Thymus (tissue), 11 donors: Measurements from ENCODE around the gene CLCN6. TPM values are rescaled to one million over a fixed set of nuclear protein-coding genes. Genes with fewer than 3 reads are reported as not detected.
A peak's percentile ranks its signal among the peaks of the same experiment; 100 is the strongest.
"Not testable (repeated sequence)": the region's sequence is repeated elsewhere in the genome, so short reads cannot be mapped to it uniquely, and the experiment has no call there.

ENCODE experiments used
- DNase-seq, 9 donors: peaks; one replicate each; pipeline ENCODE4 v3.0.0-alpha.2; 2013; ENCODE audit warnings: low spot score in 9 of 9, low read depth in 6 of 9, missing footprints in 1 of 9
- H3K27ac ChIP-seq, 2 donors: one replicate each; pipeline ENCODE4 v1.5.1; 2013; ENCODE audit warnings: control low read depth in 1 of 2, low read depth in 1 of 2, low read length in 1 of 2, mild to moderate bottlenecking in 1 of 2, moderate library complexity in 1 of 2
- H3K27me3 ChIP-seq, 2 donors: one replicate each; pipeline ENCODE4 v1.5.1; 2013; ENCODE audit warnings: low read length in 1 of 2; ENCODE audit not compliant: control insufficient read depth in 2 of 2, insufficient read depth in 1 of 2
- H3K36me3 ChIP-seq, 2 donors: one replicate each; pipeline ENCODE4 v1.5.1; 2013; ENCODE audit warnings: low read length in 1 of 2, mild to moderate bottlenecking in 1 of 2, moderate library complexity in 1 of 2; ENCODE audit not compliant: control insufficient read depth in 2 of 2, insufficient read depth in 2 of 2
- H3K4me1 ChIP-seq, 2 donors: one replicate each; pipeline ENCODE4 v1.5.1; 2013; ENCODE audit warnings: low read length in 2 of 2; ENCODE audit not compliant: control insufficient read depth in 2 of 2, insufficient read depth in 2 of 2
- H3K4me3 ChIP-seq, 2 donors: one replicate each; pipeline ENCODE4 v1.5.1; 2013; ENCODE audit warnings: low read length in 2 of 2, control low read depth in 1 of 2, mild to moderate bottlenecking in 1 of 2
- H3K9me3 ChIP-seq, 2 donors: one replicate each; pipeline ENCODE4 v1.5.1; 2013; ENCODE audit warnings: low read length in 1 of 2, mild to moderate bottlenecking in 1 of 2; ENCODE audit not compliant: control insufficient read depth in 2 of 2, insufficient read depth in 1 of 2
- WGBS: extraction: QIAGEN DNeasy Blood & Tissue Kit; methylation state at CpG from one replicate; pipeline ENCODE4 v1.1.7; 2013; 5-methylcytosine and 5-hydroxymethylcytosine counted together
- polyA plus RNA-seq: library from polyadenylated mRNA; stranded (reverse); fragments of 200-250 nt; gene quantifications from one replicate; pipeline ENCODE4 v1.2.3, GENCODE V29; 2013
- total RNA-seq: library from RNA; stranded (reverse); fragments of 120-200 nt; gene quantifications from one replicate; pipeline ENCODE4 v1.2.4, GENCODE V29; 2013
- donor health status: healthy.

CLCN6 gene
- total and polyA plus RNA-seq, 2 donors, result 2.6 to 9.2 TPM

DNA sequence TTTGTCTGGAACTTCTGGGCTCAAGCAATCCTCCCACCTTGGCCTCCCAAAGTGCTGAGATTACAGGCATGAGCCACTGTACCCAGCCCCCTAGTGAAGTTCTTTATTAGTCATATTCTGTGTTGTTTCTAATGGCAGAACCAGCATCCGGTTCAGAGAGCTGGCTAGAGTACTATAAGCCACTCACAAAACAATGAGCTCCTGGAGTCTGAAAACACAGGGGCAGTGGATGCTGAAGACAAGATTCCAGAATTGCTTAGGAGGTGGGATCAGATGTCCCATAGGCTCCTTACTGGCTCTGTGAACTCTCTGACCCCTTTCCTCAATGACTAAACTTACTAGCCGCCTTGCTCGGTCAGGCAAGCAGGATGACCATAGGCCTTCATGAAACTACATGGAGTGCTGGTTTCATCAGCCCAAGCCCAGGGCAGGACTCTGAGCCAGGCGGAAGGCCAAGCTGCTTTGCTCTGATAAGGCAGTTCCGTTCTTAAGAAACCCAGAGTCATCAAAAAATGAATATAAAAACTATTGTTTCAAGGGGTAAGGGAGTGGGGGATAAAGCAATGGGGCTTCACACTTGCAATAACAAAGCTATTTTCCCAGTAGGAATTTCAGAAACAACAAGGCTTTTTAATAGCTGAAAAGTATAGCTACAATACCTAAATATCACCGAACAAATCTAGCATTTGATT, 8.3 kb upstream of the CLCN6 start:
- Histone ChIP-seq H3K27ac (no peak overlapping the region), H3K36me3 (peaks cover 45 to 59% of the 10 kb centered on the region in 2 donors), H3K27me3 (no peaks in the 10 kb centered on the region), H3K4me3 (no peak overlapping the region), H3K4me1 (peaks cover 0 to 3% of the 10 kb centered on the region in 2 donors), H3K9me3 (no peaks in the 10 kb centered on the region)
- DNase-seq, result no peak
- 97% methylated on average over 6 of the region's 6 CpGs for WGBS

DNA sequence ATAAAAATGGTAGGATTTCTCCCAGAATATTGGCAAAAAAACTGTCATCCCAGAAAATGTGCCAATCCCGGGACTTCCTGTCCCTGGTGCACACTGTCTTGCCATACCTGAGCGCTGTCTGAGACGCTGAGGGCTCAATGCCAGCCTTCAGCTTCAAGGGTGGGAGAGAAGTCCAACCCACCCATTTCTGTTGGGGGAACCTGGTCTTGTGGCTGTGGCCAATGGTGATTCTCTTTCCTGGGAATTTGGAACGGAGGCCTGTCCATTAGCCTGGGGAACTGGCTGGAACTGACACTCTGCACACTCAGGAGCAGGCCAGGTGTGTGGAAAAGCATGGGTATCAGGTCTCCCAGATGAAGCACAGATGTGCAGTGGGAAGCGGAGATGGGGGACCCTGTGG, 6.9 kb upstream of the CLCN6 start:
- no peaks in the 10 kb centered on the region for H3K9me3 ChIP-seq
- no peak overlapping the region for H3K27ac ChIP-seq
- H3K4me3 ChIP-seq, result no peak overlapping the region
- peaks cover 11 to 17% of the 10 kb centered on the region in 2 donors for H3K4me1 ChIP-seq
- WGBS, result over 99% methylated on average over 5 of the region's 5 CpGs
- H3K27me3 ChIP-seq, result no peaks in the 10 kb centered on the region
- H3K36me3 ChIP-seq, result peaks cover 42 to 52% of the 10 kb centered on the region in 2 donors
- DNase-seq, result no peak

DNA sequence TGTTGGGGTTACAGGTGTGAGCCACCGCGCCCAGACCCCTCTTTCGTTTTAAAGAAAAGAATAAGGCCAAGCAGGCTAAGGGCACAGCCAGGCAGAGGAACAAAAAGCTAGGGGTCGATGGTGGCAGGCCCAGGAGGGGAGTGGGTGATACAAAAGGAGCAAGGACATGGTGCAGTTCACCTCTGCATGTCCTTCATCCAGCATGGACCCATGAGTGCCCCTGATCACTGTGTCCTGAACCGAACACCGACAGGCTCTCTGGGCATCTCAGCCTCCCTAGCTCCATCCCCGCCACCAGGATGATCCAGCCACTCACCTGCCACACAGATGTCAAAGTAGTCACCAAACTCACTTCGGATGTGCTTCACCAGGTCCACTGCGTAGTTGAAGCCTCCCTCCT, 6.1 kb upstream of the CLCN6 start:
- WGBS, result 97% methylated on average over 9 of the region's 9 CpGs
- Histone ChIP-seq H3K4me1 (peaks cover 18 to 25% of the 10 kb centered on the region in 2 donors), H3K9me3 (no peaks in the 10 kb centered on the region), H3K27me3 (no peaks in the 10 kb centered on the region), H3K27ac (no peak overlapping the region), H3K4me3 (no peak overlapping the region), H3K36me3 (peaks cover 34 to 45% of the 10 kb centered on the region in 2 donors)
- no peak for DNase-seq

- Histone ChIP-seq H3K4me3 (no peak overlapping the region), H3K27me3 (no peaks in the 10 kb centered on the region), H3K9me3 (no peaks in the 10 kb centered on the region), H3K27ac (no peak overlapping the region), H3K4me1 (peaks cover 23 to 30% of the 10 kb centered on the region in 2 donors), H3K36me3 (peaks cover 29 to 43% of the 10 kb centered on the region in 2 donors)
- 97% methylated on average over 8 of the region's 8 CpGs for WGBS
- no peak for DNase-seq
Measured at GRCh38 chr1:11800391-11800755, 5.6 kb upstream of the CLCN6 start.

DNA sequence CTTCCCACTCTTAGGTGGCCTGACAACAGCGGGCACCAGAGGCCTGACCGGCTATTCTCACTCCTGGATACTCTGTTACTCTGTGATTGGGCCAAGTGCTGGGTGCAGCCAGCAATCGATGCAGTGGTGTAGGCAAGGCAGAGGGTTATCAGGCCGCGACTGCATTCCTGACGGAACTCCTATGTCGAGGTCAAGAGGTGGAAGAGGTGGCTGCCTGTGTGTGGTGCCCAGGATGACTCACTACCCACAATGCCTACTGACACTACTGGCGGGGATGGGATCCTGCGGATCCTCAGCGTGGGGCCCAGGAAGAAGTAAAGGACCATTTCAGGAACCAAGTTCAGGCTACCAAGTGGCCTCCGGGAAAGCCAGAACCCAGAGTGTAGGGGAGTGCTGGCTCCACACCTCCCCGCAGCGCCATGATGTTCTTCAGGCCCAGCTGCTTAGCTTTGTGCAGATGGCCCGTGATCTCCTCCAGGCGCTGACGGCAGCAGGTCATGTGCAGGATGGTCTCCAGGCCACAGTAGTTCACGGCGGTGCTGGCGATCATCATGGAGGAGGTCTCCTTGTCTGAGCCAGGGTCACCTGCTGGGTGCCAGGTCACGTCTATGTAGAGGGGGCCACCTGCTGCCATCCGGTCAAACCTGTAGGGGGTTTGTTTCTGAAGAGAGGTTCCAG, 5.1 kb upstream of the CLCN6 start:
- Histone ChIP-seq H3K27ac (no peak overlapping the region), H3K27me3 (no peaks in the 10 kb centered on the region), H3K4me1 (peaks cover 23 to 31% of the 10 kb centered on the region in 2 donors), H3K4me3 (no peak overlapping the region), H3K36me3 (peaks cover 24 to 38% of the 10 kb centered on the region in 2 donors), H3K9me3 (no peaks in the 10 kb centered on the region)
- no peak for DNase-seq
- WGBS, result 98% methylated on average over 21 of the region's 21 CpGs

GRCh38 chr1:11802616-11802972, 3.4 kb upstream of the CLCN6 start:
- Histone ChIP-seq H3K27me3 (no peaks in the 10 kb centered on the region), H3K36me3 (peaks cover 18 to 37% of the 10 kb centered on the region in 2 donors), H3K27ac (peak overlapping the region in 1 of 2 donors; percentile 85), H3K4me3 (peak overlapping the region in 1 of 2 donors; percentile 47), H3K4me1 (peaks cover 28 to 42% of the 10 kb centered on the region in 2 donors), H3K9me3 (no peaks in the 10 kb centered on the region)
- 66% methylated on average over 6 of the region's 6 CpGs for WGBS
- DNase-seq, result no peak

GRCh38 chr1:11802973-11803885, 2.8 kb upstream of the CLCN6 start:
- H3K4me3 ChIP-seq, result peak overlapping the region; percentile 41 to 47
- H3K9me3 ChIP-seq, result no peaks in the 10 kb centered on the region
- DNase-seq, result peak; percentile 45 to 91 (median 74)
- no peaks in the 10 kb centered on the region for H3K27me3 ChIP-seq
- peaks cover 16 to 38% of the 10 kb centered on the region in 2 donors for H3K36me3 ChIP-seq
- WGBS, result 31% methylated on average over 28 of the region's 28 CpGs
- peak overlapping the region; percentile 73 to 85 for H3K27ac ChIP-seq
- H3K4me1 ChIP-seq, result peaks cover 28 to 42% of the 10 kb centered on the region in 2 donors

DNA sequence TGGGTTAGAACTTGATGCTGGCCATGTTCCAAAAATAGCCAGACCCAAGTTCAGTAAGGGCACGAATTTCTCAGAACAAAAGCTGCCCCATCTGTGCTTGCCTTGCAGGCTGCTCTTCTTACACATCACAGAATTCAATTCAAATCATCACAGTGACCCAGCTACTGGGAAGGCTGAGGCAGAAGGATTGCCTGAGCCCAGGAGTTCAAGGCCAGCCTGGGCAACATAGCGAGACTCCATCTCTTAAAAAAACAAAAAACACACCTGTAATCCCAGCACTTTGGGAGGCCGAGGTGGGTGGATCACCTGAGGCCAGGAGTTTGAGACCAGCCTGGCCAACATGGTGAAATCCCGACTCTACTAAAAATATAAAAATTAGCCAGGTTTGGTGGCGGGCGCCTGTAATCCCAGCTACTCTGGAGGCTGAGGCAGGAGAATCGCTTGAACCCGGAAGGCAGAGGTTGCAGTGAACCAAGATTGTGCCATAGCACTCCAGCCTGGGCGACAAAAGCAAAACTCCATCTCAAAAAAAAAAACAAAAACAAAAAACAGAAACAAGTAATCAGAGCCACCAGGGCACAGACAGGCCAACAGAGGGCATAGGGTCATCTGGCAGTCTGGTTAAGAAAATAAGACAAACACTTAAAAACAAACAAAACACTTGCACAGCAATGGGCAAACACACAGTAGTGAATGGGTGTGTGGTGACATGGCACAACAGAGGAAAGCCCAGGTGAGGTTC, 1.9 kb upstream of the CLCN6 start:
- H3K27me3 ChIP-seq, H3K9me3 ChIP-seq, H3K4me3 ChIP-seq, DNase-seq: not testable (repeated sequence)
- H3K36me3 ChIP-seq, result peaks cover 16 to 36% of the 10 kb centered on the region in 2 donors
- 85% methylated on average over 9 of the region's 9 CpGs for WGBS
- peaks cover 28 to 42% of the 10 kb centered on the region in 2 donors for H3K4me1 ChIP-seq
- peak overlapping the region; percentile 73 to 85 for H3K27ac ChIP-seq
